Measurements from ENCODE around the gene KRTAP1-1.
"Not testable (repeated sequence)": the region's sequence is repeated elsewhere in the genome, so short reads cannot be mapped to it uniquely, and the experiment has no call there.

The KRTAP1-1 gene

DNA sequence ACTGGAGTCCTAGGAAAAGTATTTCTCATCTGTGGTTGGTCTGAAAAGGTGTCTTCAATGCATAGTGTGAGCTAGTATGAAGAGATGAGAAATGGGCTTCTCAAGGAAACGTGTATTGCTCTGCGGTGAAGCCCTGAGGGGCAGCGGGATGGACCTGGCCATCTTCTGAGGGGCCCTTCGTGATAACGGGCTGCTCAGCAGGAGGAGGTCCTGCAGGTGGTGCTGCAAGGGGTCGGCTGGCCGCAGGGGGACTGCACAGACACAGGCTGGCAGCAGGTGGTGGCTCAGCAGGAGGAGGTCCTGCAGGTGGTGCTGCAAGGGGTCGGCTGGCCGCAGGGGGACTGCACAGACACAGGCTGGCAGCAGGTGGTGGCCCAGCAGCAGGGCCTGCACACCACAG is 13.3 kb upstream of the KRTAP1-1 start:
- not testable (repeated sequence) for DNase-seq

DNA sequence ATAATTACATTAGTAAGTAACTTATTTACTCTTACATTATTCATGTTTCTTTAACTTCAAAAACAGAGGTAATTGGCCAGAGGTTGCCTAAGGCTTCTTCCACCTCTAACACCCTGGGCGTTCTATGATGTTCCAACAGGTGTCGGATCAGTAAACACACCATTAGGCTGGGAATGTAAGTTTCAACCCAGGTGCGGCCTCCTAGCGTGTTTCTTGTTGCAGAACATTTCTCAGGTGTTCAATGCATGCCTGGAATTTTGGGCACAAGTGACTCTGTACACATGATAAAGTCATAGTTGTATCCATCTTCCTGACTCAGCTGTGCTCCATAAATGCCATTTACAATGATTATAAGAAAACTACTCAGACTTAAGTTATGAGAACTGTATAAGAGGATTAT is 12.8 kb upstream of the KRTAP1-1 start:
- no peak for DNase-seq

DNA sequence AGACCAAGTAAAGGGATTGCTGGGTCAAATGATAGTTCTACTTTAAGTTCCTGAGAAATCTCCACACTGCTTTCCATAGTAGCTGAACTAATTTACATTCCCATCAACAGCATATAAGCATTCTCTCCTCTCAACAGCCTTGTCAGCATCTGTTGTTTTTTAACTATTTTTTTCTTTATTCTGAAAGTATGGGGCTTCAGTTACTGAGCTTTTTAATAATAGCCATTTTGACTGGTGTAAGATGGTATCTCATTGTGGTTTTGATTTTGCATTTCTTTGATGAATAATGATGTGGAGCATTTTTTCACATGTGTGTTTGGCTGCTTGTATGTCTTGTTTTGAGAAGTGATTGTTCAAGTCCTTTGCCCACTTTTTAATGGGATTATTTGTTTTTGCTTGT is 11.3 kb upstream of the KRTAP1-1 start:
- DNase-seq: no peak

DNA sequence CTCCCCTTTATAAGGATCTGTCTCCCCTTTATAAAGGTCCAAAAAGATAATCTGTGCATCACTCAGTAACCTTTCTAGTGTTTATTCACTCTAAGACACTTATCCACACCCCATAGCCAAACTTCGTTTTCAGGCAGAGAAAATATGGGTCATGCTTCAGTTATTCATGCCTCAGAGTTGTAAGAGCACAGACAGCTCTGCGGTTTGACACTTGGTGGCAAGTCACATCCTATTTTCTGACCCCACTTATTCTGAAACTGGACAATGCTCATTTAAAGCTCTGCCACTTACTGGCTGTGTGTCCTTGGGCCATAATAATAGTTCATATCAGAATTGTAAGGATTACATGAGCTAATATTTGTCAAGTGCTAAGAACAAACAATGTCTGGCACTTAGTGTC is 7.9 kb upstream of the KRTAP1-1 start:
- DNase-seq: no peak

DNA sequence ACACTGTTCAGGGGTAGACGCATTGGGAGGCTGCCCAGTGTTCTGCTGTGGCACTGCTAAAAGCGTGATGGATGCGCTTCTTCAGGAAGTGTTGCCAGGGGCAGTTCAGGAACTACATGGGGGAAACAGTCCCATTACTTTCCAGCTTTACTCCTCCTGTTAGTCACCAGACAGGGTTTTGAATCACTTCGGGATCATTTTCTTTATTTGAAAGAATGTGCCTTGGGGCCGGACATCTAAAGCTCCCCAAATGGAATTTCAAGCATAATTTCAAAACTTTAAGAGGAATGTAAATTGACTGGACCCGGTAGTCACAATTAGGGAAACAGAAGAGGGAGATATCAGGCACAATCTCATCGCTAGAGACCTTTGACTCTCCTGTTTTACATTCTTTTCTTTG is 7.2 kb upstream of the KRTAP1-1 start:
- no peak for DNase-seq

DNA sequence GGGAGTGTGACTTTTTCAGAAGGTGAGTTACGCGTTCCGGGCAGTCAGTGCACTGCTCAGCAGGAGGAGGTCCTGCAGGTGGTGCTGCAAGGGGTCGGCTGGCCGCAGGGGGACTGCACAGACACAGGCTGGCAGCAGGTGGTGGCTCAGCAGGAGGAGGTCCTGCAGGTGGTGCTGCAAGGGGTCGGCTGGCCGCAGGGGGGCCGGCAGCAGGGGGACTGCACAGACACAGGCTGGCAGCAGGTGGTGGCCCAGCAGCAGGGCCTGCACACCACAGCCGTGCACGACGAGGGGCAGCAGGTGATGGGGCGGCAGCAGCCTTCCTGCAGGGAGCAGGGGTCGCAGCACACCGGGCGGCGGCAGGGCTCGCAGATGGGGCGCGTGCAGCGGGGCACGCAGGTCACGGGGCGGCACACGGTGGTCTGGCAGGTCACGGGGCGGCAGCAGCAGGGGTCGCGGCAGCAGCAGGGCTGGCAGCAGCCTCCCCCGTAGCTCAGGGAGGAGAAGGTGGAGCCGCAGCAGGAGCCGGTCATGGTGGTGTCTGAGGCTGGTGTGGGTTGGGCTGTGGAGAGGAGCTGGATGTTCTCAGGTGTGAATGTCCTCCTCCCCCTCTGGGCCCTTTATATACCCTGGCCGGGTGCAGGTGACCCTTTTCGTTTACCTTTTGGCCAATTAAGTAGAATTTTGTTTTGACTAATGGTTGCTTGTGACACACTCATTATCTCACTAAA is 5.7 kb upstream of the KRTAP1-1 start, which contains the start of gene KRTAP2-1:
Gene KRTAP2-1, minus strand, starts transcription at position 582 of the 731 bp plus-strand sequence. Its CDS starts 49 bp downstream, at position 533.
- DNase-seq: not testable (repeated sequence)

DNA sequence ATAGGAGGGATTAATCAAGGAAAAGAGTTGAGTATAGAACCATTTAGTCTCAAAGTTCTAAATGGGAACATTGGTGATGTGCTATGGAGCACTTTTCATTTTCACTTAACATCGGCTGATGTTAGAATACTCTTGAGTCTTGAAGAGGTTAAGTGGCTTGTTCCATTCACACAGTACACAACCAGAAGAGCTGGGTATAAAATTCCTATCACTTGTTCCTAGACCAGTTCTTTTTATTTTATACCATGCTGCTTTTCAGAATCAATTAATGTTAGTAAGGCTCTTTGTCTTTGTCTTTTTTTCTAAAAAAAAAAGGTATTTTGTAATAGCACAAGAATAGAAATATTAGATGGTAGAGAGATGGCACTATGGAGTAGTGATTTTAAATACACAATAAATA is 1.7 kb upstream of the KRTAP1-1 start:
- DNase-seq: no peak

DNA sequence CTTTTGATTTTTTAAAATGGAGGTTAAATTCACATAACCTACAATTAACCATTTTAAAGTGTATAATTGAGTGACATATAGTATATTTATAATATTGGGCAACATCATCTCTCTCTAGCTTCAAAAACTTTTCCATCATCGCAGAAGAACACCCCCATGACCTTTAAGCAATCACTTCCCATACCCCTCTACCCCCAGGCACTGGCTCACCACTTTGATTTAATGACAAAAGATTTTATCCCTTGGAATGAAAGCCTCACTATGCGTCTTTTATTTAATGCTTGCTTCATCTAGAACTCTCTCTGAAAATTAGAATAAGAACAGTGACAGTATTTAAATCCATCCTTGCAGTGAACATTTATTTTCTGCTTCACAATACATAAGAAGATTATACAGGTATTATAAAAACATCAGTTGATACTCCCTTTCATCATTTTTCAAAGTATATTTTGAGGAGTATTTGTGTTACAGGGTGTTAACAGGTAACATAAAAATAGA is 3.3 kb downstream of the KRTAP1-1 start:
- DNase-seq: no peak

DNA sequence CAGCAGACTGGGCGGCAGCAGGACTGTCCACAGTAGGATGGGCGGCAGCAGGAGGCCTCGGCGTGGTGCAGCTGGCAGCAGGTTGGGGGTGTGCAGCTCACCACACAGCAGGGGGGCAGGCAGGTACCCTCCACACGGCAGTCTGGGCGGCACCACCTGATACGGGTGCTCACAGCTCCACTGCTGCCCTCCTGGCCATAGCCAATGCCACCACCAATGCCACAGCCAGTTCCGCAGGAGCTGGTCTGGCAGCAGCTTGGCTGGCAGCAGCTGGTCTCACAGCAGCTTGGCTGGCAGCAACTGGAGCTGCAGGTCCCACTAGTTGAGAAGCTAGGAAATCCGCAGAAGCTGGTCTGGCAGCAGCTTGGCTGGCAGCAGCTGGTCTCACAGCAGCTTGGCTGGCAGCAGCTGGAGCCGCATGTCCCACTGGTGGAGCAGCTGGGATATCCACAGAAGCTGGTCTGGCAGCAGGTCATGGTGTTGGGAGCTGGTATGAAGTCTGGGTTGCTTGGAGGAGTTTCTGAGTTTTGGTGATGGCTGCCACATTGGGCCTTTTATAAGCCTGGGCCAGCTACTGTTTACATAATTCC is 6.8 kb downstream of the KRTAP1-1 start, which contains the start of gene KRTAP1-3:
Gene KRTAP1-3, minus strand, starts transcription at position 529 of the 590 bp plus-strand sequence. Its CDS starts 53 bp downstream, at position 476.
- DNase-seq: peak; percentile 1

DNA sequence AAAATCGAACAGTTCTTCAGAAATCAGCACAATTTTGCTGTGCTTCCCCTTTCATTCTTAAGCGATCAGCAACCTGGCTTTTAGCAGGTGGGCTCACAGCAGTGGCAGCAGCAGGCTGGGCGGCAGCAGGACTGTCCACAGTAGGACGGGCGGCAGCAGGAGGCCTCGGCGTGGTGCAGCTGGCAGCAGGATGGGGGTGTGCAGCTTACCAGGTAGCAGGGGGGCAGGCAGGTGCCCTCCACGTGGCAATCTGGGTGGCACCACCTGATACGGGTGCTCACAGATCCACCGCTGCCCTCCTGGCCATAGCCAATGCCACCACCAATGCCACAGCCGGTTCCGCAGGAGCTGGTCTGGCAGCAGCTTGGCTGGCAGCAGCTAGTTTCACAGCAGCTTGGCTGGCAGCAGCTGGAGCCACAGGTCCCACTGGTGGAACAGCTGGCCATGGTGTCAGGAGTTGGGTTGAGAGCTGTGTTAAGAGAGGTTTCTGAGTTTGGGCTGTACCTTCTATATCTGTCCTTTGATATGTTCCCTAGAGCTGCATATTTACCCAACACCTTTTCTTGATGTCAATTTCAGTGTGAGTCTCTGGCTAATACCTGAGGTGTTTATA is 11.5 kb downstream of the KRTAP1-1 start, which contains the start of gene KRTAP1-4:
Gene KRTAP1-4, minus strand, starts transcription at position 563 of the 613 bp plus-strand sequence. Its CDS starts 117 bp downstream, at position 446.
- no peak for DNase-seq

DNA sequence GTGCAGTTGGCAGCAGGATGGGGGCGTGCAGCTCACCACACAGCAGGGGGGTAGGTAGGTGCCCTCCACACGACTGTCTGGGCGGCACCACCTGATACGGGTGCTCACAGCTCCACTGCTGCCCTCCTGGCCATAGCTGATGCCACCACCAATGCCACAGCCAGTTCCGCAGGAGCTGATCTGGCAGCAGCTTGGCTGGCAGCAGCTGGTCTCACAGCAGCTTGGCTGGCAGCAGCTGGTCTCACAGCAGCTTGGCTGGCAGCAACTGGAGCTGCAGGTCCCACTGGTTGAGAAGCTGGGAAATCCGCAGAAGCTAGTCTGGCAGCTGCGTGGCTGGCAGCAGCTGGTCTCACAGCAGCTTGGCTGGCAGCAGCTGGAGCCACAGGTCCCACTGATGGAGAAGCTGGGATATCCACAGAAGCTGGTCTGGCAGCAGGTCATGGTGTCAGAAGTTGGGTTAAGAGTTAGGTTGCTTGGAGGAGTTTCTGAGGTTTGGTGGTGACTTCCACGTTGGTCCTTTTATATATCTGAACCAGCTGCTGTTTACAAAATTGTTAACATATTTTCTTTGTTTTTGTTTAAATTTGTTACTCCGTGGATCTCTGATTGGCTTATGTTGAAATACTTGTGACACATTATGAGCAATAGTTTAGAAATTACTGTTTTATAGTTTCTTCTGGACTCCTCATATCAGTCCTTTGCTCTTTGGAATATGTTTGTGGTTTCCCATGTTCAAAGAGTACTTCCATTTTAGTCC is 14.4 kb downstream of the KRTAP1-1 start, which contains the start of gene KRTAP1-5:
Gene KRTAP1-5, minus strand, starts transcription at position 494 of the 757 bp plus-strand sequence. Its CDS starts 53 bp downstream, at position 441.
- no peak for DNase-seq

DNA sequence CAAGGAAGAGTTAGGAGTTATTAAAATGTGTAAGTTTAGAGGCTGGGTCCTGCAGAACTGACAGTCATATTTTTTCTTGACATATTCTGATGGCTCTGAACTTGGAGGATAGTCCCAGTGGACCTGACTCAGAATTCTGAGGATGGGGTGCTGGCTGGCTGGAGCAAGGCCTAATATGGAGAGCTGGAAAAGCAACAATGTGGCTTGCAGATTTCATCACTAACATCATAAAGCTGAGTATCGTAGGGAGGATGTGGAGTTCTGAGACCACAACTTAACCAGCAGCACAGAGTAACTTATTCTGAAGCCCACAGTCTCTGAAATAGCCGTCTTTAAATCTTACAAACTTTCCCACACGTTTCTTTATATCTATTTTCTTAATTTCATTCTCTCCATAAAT is 16.6 kb downstream of the KRTAP1-1 start:
- no peak for DNase-seq

DNA sequence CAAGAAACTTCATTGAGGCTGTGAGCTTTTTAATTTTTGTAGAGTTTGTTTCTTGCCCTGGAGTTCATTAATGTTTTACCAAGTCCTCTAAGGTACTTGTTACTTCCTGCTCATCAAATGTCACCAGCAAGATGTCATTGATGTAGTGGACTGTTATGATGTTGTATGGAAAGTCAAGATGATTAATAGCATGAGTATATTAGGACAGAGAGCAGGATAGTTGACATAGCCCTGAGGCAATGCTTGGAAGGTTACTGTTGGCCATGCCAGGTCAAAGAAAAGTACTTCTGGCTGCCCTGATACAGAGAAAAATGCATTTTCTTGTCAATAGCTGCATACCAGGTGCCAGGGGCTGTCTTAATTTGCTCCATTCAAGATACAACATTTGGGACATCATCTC is 20.9 kb downstream of the KRTAP1-1 start:
- DNase-seq: no peak

DNA sequence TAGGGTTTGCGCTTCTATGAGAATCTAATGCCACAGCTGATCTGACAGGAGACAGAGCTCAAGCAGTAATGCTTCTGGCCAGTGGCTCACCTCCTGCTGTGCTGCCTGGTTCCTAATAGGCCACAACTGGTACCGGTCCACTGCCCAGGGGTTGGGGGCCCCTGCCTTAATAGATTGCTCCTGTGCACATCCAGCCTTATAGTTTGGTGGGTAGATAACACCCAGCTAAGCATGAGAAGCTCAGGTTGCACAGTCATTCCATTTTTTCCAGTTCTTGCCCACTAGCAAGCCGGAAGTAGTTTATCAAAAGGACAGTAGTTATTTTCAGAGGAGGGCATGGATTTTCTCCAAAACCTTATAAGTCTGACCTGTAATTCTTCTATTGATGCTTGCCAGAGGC is 21.8 kb downstream of the KRTAP1-1 start:
- DNase-seq: no peak

DNA sequence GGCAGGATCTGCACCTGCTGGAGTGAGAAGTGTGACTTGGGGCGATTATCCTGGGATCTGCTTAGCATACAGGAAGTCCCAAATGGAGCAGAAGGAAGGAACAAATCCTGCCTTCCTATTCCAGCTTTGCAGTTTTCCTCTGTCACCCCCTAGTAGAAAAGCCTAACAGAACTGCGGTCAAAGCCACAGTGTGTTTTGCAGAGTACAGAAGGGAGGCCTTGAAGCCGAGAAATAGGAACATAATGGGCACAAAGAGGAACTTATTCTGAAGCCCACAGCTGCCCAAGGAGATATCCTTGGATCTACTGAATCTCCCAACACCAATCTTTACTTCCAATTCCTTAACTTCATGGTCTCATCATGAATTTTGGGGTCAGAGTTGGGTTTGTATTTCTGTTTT is 22.7 kb downstream of the KRTAP1-1 start:
- no peak for DNase-seq

DNA sequence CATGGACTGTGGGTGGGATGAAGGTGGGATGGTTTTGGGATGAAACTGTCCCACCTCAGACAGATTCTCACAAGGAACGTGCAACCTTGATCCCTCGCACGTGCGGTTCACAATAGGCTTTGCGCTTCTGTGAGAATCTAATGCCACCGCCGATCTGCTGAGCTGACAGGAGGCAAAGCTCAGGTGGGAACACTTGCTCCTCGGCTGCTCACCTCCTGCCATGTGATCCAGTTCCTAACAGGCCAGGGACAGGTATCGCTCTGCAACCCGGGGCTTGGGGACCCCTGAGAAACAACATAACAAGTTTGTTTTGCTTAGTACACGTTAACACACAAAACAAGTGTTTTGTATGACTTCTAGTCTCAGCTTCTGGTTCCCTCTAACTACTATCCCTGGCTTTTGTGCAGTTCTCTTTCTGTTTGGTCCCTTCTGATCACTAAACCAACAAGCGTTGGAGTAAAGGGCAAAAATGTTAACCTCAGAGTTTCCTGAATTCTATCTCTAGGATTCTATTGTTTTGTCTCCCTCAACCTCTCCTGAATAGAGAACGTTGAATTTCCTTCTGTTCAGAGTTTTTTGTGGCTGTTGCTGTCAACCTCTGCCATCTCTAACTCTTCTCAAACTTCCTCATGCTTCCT is 24.6 kb downstream of the KRTAP1-1 start:
- no peak for DNase-seq

DNA sequence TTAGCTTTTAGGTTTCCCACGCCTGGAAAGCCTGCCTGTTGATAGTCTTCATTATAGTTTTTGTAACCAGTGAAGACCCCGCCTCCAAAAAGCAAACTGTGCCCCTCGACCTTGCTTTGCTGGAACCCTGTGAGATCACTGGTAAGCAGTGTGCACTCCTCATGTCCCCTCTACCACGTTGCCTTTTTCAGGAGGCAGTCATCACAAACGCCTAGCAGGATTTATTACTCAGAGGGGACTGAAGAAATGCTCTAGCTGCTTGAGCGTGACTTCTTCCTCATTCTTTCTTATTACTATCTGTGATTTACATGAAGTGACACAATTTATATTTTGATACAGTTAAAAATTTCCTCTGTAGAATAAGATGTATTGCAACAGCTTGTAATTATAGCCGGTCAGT is 25.8 kb downstream of the KRTAP1-1 start:
- no peak for DNase-seq

DNA sequence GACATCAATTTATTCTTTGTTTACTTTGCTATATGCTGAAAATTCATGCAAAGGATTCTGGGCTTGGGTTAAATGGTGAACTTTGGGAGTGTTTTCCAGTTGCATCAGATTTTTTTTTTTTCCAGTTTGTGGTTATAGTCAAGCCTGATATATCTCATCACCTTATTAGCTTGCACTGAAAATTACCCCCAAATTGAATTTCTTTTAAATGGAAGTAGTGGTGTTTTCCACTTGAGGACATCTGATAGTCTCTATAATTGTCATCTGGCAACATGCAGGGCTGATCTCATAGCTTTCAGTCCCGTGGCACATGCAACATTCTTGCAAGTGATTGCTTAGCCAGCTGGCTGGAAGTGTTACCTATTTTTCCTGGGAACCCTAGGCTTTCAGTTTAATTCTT is 27.6 kb downstream of the KRTAP1-1 start:
- no peak for DNase-seq

DNA sequence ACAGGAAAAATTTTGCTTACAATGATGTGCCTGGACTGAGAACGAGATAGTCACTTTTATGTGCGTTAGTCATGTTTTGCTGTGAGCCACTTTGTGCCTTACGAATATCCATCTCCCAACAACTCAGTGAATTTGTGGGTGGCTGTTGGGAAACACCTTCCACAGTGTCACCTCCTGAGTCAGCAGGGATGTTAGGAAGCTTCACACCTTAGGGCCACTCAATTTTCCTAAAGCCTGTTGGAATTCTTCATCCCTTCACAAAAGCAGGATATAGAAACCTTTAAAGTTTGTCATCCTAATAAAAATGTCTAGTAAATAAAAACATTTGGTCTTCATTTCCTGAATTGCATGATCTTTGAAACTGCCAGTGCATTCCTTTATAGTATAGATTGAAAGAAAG is 28.1 kb downstream of the KRTAP1-1 start:
- no peak for DNase-seq

DNA sequence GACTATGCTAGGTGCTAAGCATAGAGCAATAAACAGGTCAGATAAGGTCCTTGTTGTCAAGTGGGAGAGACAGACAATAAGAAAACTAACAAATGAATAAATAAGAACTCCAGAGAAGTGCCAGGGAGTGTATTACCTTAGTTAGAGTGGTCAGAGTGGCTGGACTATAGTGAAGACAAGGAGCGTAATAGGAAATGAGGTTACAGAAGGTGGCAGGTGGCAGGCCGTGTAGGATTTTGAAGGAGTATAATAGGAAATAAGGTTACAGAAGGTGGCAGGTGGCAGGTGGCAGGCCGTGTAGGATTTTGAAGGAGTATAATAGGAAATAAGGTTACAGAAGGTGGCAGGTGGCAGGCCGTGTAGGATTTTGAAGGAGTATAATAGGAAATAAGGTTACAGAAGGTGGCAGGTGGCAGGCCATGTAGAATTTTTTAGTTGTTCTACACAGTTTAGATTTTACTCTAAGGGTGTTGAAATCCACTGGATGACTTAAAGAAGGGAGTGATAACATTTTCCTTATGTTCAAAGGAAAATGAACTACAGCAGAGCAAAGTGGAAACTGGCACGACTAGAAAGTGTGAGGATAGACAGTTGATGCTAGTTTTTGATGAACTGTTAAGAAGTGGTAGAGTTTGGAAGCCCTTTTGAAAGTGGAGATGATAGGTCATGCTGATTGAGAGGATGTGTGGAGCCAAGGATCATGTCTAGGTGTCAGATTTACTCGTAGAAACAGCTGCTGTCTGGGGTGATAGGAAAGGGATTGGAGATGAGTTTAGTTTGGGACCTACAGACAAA is 28.7 kb downstream of the KRTAP1-1 start:
- no peak for DNase-seq

DNA sequence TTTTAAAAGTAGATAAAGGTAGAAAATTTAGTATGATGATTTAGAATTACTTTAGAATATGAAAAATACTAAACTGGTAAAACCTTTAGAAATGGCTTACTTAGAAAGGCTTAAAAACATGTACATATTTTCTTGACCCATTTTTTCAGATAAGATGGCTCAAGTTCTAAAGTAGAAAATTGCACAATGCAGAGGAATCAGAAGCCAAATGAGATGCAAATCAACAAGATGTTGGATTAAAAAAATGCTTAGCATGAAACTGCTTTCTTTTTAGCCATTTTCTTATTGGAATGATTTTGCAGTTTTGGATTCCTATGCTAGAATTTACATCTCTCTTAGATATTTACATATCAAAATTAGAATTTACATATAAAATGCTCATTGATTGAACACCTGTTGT is 30.8 kb downstream of the KRTAP1-1 start:
- DNase-seq: no peak

DNA sequence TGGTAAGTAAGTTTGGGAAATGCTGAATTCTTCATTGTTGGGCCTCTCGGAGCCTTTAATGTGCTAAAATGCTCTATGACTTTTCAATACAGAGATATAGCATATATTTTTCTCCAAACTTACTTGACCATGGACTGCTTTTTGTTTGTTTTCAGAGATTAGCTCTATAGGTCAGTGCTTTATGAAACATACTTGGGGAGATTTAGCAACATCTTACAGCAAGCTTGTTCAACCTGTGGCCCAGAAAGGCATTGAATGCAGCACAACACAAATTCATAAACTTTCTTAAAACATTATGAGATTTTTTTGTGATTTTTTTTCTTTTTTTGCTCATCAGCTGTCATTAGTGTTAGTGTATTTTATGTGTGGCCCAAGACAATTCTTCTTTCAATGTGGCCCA is 31.3 kb downstream of the KRTAP1-1 start:
- no peak for DNase-seq

Data from NCI-H2171 treated with DMSO at 0.1 percent for 48 hours (cell line).